GM12874 (cell line): ENCODE data around the gene UBE2J2.

Experiments used
- CTCF ChIP-seq: IDR thresholded peaks from 2 replicates; pipeline ENCODE4 v1.5.1; 2011; ENCODE audit warnings: low read depth, mild to moderate bottlenecking, control low read depth, low read length, moderate library complexity; ENCODE audit not compliant: insufficient read depth

UBE2J2 gene

DNA sequence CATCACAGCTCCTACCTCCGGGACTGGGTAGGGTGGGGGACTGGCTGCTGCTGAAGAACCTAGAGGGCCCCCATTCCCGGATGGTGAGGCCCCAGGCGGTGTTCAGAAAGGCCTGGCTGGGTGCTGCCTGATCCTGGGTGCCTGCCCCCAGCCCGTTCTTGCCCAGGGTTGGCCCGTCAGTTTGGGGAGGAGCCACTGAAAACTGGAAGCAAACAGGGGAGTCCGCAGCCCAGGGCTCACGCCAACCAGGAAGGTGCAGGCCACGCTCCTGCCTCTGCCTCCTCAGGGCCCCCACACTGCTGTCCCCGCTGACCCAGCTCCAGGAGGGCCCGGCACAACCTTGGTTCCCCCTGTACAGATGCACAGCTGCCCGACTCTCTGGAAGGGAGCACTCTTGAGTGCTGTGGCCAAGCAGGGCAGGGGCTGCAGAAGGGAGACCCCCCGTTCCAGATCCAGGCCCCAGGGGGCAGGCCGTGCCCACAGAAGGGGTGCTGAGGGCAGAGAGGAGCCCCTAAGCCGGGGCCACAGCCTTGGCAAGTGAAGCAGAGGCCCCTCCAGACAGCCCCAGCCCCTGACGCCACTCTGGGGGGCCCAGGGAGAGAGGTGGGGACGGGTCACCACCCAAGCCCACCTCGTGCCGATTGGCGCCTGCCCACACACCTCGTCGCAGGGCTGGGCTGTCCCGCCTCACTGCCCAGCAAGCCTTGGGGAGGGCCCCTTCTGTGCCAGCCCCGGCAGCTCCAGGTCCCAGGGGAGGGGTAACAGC, 32.6 kb downstream of the UBE2J2 start:
- no peak for TF ChIP-seq CTCF

GRCh38 chr1:1240348-1240732, 33.3 kb downstream of the UBE2J2 start:
- no peak for TF ChIP-seq CTCF

- no peak for TF ChIP-seq CTCF
Measured at GRCh38 chr1:1239614-1240347, 33.9 kb downstream of the UBE2J2 start.

DNA sequence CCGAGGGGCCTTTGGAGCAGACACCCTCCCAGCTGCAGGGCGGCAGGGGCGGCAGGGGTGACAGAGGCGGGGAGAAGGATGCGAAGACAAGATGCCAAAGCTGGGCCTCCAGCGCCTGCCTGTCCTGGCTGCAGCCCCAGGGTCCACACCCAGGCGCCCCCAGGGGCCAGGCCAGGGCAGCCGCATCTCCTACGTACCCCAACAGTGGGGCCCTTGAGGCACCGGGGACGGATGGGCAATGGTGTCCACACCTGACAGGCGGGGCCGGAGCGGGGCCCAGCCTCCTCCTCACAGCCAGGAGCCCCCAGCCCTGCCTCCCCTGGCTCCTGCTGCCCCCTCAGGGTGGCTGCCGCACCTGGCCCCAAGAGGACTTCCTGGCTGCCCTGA, 34.4 kb downstream of the UBE2J2 start:
- TF ChIP-seq CTCF = no peak

DNA sequence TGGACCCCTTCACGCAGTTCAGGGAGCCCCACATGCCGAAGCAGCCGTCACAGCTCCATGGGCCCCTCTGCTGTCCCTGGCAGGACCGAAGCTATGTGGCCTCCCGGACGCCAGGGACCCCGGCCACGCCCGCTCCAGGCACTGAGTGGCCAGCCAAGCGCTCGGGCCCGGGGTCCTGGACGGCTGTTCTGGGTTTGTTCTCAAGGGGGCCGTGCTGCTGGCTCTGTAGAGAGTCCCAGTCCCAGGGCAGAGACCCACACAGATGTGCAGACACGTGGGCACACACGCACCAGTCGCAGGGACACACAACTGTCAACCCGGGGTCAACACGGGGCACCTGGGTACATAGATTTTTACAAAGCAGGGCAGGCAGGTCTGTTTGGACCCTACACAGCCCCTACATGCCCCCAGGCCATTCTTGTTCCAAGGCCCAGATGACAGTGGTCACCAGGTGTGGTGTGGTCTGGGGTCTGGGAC, 34.9 kb downstream of the UBE2J2 start:
- no peak for TF ChIP-seq CTCF

DNA sequence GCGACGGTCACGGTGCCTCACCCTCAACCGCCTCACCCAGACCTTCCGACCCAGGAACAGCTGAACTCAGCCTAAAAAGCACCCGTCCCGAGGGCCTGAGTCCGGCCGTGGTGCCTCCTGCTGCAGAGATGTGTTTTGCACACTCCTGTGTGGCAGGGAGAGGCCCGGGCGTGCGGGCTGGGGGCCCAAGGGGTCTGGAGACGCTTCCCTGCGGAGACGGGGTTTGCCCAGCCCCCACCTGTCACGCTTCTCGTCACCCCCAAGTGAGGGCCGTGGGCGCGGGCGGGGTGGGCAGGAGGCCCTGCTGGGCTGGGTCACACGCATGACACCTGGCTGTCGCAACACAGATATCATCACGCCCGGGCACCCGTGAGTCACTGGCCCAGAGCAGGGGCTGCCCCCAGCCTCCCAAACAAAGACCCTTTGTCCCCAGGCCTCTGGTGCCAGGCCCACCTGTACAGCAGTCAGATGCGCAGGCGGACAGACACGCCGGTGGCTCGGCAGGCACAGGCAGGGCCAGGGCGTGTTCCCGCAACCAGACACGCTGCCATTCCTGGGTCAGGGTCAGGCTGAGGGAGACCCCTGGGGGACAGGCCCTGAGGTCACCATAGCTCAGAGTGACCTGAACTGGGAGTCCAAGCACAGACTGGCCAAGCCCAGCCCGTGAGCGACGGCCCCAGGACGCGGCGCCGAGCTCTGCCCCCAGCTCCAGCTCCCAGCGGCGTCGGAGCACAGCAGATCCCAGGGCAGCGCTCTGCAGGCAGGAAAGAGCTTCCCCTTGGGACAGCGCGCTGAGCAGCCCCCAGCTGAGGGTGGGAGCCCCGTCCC, 35.6 kb downstream of the UBE2J2 start:
- TF ChIP-seq CTCF = no peak
